Activated T-cell treated with anti-CD3 and anti-CD28 coated beads, Interleukin-2, amount 50 U/mL, for 4 hours (primary cell): ENCODE results near the gene ARL5A. TPM values are rescaled to one million over a fixed set of nuclear protein-coding genes. Genes with fewer than 3 reads are reported as not detected.
"Not testable (repeated sequence)": the region's sequence is repeated elsewhere in the genome, so short reads cannot be mapped to it uniquely, and the experiment has no call there.

Experiments used
- ATAC-seq, 2 donors: fragments of 200-7000 bp; cut with Tn5 transposase; one replicate each; pipeline ENCODE4 v1.10.0; 2021
- DNase-seq: peaks from one replicate; pipeline ENCODE4 v3.0.0-alpha.2; 2020
- H3K27me3 Mint-ChIP-seq: one replicate; pipeline ENCODE4 v1.8.0; 2021; ENCODE audit warnings: low read depth, mixed read lengths
- H3K36me3 Mint-ChIP-seq: one replicate; pipeline ENCODE4 v1.8.0; 2022; ENCODE audit warnings: mixed read lengths; ENCODE audit not compliant: insufficient read depth
- H3K4me1 Mint-ChIP-seq: one replicate; pipeline ENCODE4 v1.8.0; 2021; ENCODE audit warnings: low read depth, mixed read lengths
- H3K4me3 Mint-ChIP-seq: one replicate; pipeline ENCODE4 v1.8.0; 2021; ENCODE audit warnings: mild to moderate bottlenecking, moderate library complexity, mixed read lengths
- H3K9me3 Mint-ChIP-seq: one replicate; pipeline ENCODE4 v1.8.0; 2021; ENCODE audit warnings: mixed read lengths
- total RNA-seq, 3 donors: library from RNA; stranded (reverse); gene quantifications; one replicate each; pipeline ENCODE4 v1.2.1, GENCODE V29; 2021

Gene ARL5A, protein sequence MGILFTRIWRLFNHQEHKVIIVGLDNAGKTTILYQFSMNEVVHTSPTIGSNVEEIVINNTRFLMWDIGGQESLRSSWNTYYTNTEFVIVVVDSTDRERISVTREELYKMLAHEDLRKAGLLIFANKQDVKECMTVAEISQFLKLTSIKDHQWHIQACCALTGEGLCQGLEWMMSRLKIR
- total RNA-seq, result 10 to 100 TPM; 68.7 to 83.1 (median 81.2) TPM

- Mint-ChIP-seq H3K4me1 (peaks cover 45% of the 10 kb centered on the region), H3K9me3 (no peaks in the 10 kb centered on the region), H3K36me3 (peaks cover under 1% of the 10 kb centered on the region), H3K4me3 (peak within 1 kb of the TSS; percentile 95), H3K27me3 (peaks cover 2% of the 10 kb centered on the region)
- ATAC-seq (peak; percentile 94 to 96), DNase-seq (peak; percentile 94)
These were observed at the start of gene ARL5A for GRCh38 chr2:151828143-151828889. Gene ARL5A, minus strand, starts transcription at chr2:151828421. Its CDS starts 245 bp downstream, at chr2:151828176.

DNA sequence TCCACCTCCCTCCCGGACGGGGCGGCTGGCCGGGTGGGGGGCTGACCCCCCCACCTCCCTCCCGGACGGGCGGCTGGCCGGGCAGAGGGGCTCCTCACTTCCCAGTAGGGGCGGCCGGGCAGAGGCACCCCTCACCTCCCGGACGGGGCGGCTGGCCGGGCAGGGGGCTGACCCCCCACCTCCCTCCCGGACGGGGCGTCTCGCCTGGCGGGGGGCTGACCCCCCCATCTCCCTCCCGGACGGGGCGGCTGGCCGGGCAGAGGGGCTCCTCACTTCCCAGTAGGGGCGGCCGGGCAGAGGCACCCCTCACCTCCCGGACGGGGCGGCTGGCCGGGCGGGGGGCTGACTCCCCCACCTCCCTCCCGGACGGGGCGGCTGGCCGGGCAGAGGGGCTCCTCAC, 47.4 kb upstream of the ARL5A start:
- not testable (repeated sequence) for H3K9me3 Mint-ChIP-seq, H3K27me3 Mint-ChIP-seq, H3K4me3 Mint-ChIP-seq, ATAC-seq, H3K36me3 Mint-ChIP-seq, H3K4me1 Mint-ChIP-seq, DNase-seq

DNA sequence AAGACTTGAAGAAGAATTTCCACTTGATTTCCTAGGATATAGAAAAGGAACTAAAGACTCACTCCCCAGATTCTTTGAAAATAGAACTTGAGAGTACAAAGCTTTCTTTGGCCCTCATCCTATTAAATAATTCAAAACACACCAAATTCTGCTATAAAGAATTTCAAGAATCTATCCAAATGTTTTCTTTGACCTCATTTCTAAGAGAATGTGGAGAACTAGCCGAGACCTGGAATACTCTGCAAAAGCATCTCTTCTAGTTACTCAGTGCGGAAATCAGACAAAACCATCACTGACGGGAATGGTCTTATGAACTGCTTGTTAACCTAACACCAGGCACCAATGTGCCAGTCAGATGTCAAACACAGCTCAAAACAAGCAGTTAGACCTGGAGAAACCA, 44.2 kb upstream of the ARL5A start:
- H3K4me1 Mint-ChIP-seq, result no peaks in the 10 kb centered on the region
- DNase-seq (no peak), ATAC-seq (no peak)
- no peaks in the 10 kb centered on the region for H3K36me3 Mint-ChIP-seq
- H3K4me3 Mint-ChIP-seq, result no peak overlapping the region
- no peaks in the 10 kb centered on the region for H3K9me3 Mint-ChIP-seq
- peaks cover 11% of the 10 kb centered on the region for H3K27me3 Mint-ChIP-seq

DNA sequence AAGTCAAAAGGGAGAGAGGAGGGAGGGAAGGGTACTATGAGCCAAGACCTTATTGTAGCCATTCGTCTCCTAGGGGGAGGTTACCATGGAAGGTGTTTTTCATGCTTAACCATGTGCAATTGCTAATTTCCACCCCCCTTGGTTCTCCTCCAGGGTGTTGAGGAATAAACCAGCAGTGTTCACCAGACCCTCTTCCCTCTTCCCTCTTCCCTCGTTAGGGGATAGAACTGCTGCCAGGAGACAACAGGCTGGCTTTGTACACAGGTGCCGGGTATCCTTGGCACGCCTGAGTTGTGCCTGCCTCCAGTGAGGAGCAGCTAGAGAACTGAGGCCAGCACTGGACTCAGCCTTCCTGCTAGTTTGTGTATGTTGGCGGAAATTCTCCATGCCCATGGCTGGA, 41.1 kb upstream of the ARL5A start:
- Mint-ChIP-seq H3K27me3 (peaks cover 20% of the 10 kb centered on the region), H3K9me3 (no peaks in the 10 kb centered on the region), H3K4me3 (no peak overlapping the region), H3K36me3 (no peaks in the 10 kb centered on the region), H3K4me1 (no peaks in the 10 kb centered on the region)
- ATAC-seq (no peak), DNase-seq (no peak)

- Mint-ChIP-seq H3K27me3 (peaks cover 14% of the 10 kb centered on the region), H3K4me3 (no peak overlapping the region), H3K4me1 (no peaks in the 10 kb centered on the region), H3K36me3 (no peaks in the 10 kb centered on the region), H3K9me3 (no peaks in the 10 kb centered on the region)
- ATAC-seq (no peak), DNase-seq (no peak)
These were observed 34.5 kb upstream of the ARL5A start for GRCh38 chr2:151862700-151863099.

DNA sequence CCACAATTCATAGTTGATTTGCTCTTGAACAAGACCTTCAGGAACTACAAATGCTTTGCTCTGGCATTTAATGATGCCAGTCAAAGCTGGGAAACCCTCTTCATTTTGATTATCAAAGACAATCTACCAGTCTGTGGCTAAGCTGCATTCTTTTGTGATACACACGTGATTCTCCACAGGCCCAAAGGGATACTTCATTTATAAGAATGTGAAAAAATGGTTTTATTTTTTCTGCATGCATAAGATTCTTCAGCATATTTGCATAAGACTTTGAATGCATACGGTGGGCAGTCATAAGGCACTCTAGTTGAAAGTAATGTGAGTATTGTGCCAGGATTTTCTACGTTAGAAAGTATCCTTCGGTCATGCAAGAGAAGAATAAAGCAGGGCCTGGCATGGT, 33.0 kb upstream of the ARL5A start:
- Mint-ChIP-seq H3K27me3 (peaks cover 10% of the 10 kb centered on the region), H3K4me3 (no peak overlapping the region), H3K4me1 (no peaks in the 10 kb centered on the region), H3K9me3 (no peaks in the 10 kb centered on the region), H3K36me3 (no peaks in the 10 kb centered on the region)
- DNase-seq, result no peak
- ATAC-seq, result no peak

GRCh38 chr2:151860613-151861146, 32.5 kb upstream of the ARL5A start:
- no peak overlapping the region for H3K4me3 Mint-ChIP-seq
- H3K36me3 Mint-ChIP-seq, result no peaks in the 10 kb centered on the region
- no peak for DNase-seq
- ATAC-seq, result no peak
- H3K4me1 Mint-ChIP-seq, result no peaks in the 10 kb centered on the region
- H3K9me3 Mint-ChIP-seq, result no peaks in the 10 kb centered on the region
- peaks cover 7% of the 10 kb centered on the region for H3K27me3 Mint-ChIP-seq

DNA sequence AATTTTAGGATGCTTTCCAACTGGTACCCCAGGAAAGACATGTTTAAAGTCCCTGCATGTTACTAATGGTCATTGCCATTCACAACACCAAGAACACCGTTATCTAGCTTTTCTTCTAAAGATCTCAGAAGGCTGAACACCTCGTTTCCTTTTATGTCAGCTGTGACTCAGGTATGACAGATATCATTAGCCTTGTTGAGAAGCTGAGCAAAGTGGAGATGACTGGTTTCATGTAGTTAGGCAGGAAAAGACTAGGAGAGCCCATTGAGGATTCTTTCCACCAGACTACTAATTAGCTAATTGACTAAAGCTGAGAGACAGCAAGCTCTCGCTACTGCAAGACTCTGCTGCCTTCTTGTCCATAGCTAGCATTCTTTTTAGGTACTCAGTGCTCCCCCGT, 32.0 kb upstream of the ARL5A start:
- peaks cover 7% of the 10 kb centered on the region for H3K27me3 Mint-ChIP-seq
- ATAC-seq (no peak), DNase-seq (no peak)
- H3K36me3 Mint-ChIP-seq, result no peaks in the 10 kb centered on the region
- no peaks in the 10 kb centered on the region for H3K4me1 Mint-ChIP-seq
- H3K4me3 Mint-ChIP-seq, result no peak overlapping the region
- no peaks in the 10 kb centered on the region for H3K9me3 Mint-ChIP-seq

GRCh38 chr2:151857650-151858049, 29.4 kb upstream of the ARL5A start:
- Mint-ChIP-seq H3K27me3 (no peaks in the 10 kb centered on the region), H3K4me1 (no peaks in the 10 kb centered on the region), H3K4me3 (no peak overlapping the region), H3K36me3 (no peaks in the 10 kb centered on the region), H3K9me3 (no peaks in the 10 kb centered on the region)
- no peak for ATAC-seq
- DNase-seq, result no peak

DNA sequence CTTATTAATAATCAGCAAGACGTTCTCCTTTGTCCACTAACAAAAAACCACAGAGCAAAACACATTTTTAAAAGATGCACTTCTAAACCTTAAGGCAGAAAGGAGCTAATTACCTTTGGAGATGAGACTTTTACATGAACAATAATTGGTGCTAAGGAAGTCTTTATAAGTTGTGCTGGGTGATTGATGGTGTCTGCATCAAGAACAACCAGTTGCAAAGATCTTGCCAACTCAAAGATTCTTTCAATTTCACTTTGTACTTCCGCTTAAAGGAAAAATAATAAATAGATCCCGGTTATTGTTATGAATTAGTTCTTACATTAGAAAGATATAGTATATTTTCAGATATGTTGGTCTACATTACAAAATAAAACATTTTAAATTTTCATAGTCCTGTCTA, 26.9 kb upstream of the ARL5A start:
- ATAC-seq (no peak), DNase-seq (no peak)
- Mint-ChIP-seq H3K9me3 (no peaks in the 10 kb centered on the region), H3K27me3 (no peaks in the 10 kb centered on the region), H3K4me3 (no peak overlapping the region), H3K4me1 (no peaks in the 10 kb centered on the region), H3K36me3 (no peaks in the 10 kb centered on the region)

DNA sequence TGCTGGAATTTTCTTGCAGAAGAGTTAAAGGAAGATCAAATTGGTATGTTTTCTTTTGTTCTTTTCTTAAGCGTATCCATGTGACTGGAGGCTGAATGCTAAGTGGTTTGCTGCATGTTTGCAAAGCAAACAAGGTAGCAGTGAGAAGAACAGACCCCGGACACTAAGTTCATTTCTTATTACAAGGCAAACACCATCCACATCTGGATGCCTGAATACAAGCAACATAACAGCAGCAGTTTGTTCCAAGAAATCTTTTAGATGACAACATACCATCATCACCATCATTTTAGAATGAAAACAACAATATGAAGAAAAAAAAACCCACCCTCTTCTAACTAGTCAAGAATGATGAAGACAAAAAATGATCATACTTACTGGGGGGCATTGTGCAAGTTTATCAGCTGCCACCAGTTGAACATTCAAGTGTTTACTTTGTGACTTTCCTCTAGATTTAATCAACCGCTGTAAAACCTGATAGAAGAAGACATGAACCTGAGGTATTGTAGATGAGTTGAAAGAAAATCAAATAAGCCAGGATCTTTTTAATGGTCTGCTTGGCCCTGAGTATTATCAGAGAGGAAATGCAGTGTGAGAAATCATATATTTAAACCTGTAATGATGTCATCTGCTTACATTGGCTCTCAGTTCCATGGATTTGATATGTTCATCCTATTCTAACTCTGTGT, 25.0 kb upstream of the ARL5A start:
- Mint-ChIP-seq H3K36me3 (no peaks in the 10 kb centered on the region), H3K27me3 (no peaks in the 10 kb centered on the region), H3K4me1 (no peaks in the 10 kb centered on the region), H3K9me3 (no peaks in the 10 kb centered on the region), H3K4me3 (no peak overlapping the region)
- DNase-seq (no peak), ATAC-seq (no peak)

- ATAC-seq, result no peak
- no peak for DNase-seq
- Mint-ChIP-seq H3K4me3 (no peak overlapping the region), H3K9me3 (no peaks in the 10 kb centered on the region), H3K36me3 (no peaks in the 10 kb centered on the region), H3K4me1 (no peaks in the 10 kb centered on the region), H3K27me3 (peaks cover 2% of the 10 kb centered on the region)
These were observed 24.2 kb upstream of the ARL5A start for GRCh38 chr2:151852260-151853069.

DNA sequence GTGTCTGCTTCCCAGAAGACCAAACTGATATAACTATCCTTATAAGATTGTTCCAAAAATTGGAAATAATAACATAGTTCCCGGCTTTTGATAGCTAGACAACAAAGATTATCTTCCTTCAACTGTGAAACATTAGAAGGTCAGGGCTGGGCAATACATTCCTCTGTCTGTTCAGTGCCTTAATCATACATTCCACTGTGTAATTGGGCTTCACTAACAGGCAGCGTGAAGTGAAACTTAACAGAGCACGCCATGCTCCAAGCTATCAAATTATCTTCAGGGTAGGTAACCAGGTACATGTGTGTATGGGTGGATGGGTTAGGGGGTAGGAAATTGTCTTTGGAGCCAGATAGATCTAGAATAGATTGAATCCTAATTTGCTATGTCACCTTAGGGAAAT, 23.5 kb upstream of the ARL5A start:
- Mint-ChIP-seq H3K36me3 (no peaks in the 10 kb centered on the region), H3K4me1 (no peaks in the 10 kb centered on the region), H3K4me3 (no peak overlapping the region), H3K9me3 (no peaks in the 10 kb centered on the region), H3K27me3 (peaks cover 2% of the 10 kb centered on the region)
- ATAC-seq (no peak), DNase-seq (no peak)

DNA sequence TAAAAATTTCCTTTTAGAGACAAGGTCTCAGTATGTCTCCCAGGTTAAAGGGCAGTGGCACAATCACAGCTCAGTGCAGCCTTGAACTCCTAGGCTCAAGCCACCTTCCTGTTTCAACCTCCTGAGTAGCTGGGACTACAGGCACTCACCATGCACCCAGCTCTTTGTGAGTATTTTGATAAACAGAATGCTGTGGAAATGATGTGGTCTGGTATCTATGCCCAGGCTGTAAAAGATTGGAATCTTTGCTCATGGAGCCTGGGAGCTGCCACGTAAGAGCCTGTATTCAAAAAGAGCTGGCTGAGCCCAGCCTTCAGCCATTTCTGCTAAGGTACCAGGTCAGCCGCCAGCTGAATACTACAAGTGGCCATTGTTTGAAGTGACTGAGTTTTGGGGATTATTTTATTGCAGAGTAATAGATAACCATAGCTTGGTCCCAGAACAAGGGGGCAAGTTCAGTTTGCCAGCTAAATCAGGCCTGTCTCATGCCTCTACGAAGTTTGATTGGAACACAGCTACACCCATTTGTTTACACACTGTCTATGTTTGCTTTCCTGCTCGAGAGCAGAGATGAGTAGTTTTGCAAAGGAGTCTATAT, 21.3 kb upstream of the ARL5A start:
- no peaks in the 10 kb centered on the region for H3K36me3 Mint-ChIP-seq
- H3K9me3 Mint-ChIP-seq, result no peaks in the 10 kb centered on the region
- ATAC-seq, result no peak
- H3K4me3 Mint-ChIP-seq, result no peak overlapping the region
- peaks cover 6% of the 10 kb centered on the region for H3K27me3 Mint-ChIP-seq
- DNase-seq, result no peak
- no peaks in the 10 kb centered on the region for H3K4me1 Mint-ChIP-seq
